GM19372 (cell line): ENCODE data around the gene KMT5C.

Experiments
- ATAC-seq: cut with Tn5 transposase; IDR thresholded peaks from one replicate; pipeline ENCODE4 v1.9.1; 2021; ENCODE audit warnings: mild to moderate bottlenecking, low read depth, moderate library complexity; ENCODE audit not compliant: unreplicated experiment

KMT5C gene

GRCh38 chr19:55345818-55346724 is 6.4 kb downstream of the KMT5C start:
- ATAC-seq = no peak

GRCh38 chr19:55346725-55347441 is 7.2 kb downstream of the KMT5C start:
- no peak for ATAC-seq

- no peak for ATAC-seq
These were observed 7.8 kb downstream of the KMT5C start for GRCh38 chr19:55347442-55348009.

GRCh38 chr19:55348317-55349034 is 8.8 kb downstream of the KMT5C start:
- ATAC-seq = no peak

GRCh38 chr19:55350620-55351315 is 11.1 kb downstream of the KMT5C start:
- ATAC-seq = no peak

GRCh38 chr19:55352040-55352439 is 12.4 kb downstream of the KMT5C start:
- no peak for ATAC-seq

GRCh38 chr19:55352549-55353145 is 13.0 kb downstream of the KMT5C start:
- no peak for ATAC-seq

- ATAC-seq = no peak
These were observed 13.7 kb downstream of the KMT5C start for GRCh38 chr19:55353356-55353802.

- ATAC-seq = no peak
These were observed 14.4 kb downstream of the KMT5C start for GRCh38 chr19:55353803-55354697.

GRCh38 chr19:55354698-55355212 is 15.1 kb downstream of the KMT5C start, which contains the start of gene COX6B2:
Gene COX6B2, minus strand, starts transcription at chr19:55354719. Its CDS starts 198 bp downstream, at chr19:55354521.
- ATAC-seq = no peak

GRCh38 chr19:55355213-55355821 is 15.6 kb downstream of the KMT5C start:
- no peak for ATAC-seq

- ATAC-seq = no peak
These were observed 18.8 kb downstream of the KMT5C start for GRCh38 chr19:55358493-55358892.

- no peak for ATAC-seq
These were observed 19.6 kb downstream of the KMT5C start for GRCh38 chr19:55358943-55359908.

GRCh38 chr19:55360902-55361301 is 21.2 kb downstream of the KMT5C start:
- ATAC-seq = no peak

GRCh38 chr19:55362174-55362989 is 22.7 kb downstream of the KMT5C start:
- ATAC-seq = no peak
